GM12878 (cell line): Measurements from ENCODE around the gene ABCF3.

Source experiments
- CHD4 ChIP-seq: fragments of 200-600 bp; sonication (generic); IDR thresholded peaks from 2 replicates; pipeline ENCODE4 v1.6.1; 2016; ENCODE audit warnings: mild to moderate bottlenecking
- RBBP5 ChIP-seq: fragments of 200-600 bp; sonication (generic); conservative IDR thresholded peaks from 2 replicates; pipeline ENCODE4 v1.6.1; 2016
- ZZZ3 ChIP-seq: IDR thresholded peaks from 2 replicates; pipeline ENCODE4 v1.6.1; 2011; ENCODE audit warnings: low read depth; ENCODE audit not compliant: control insufficient read depth, insufficient read length
- TF ChIP-seq, protein P1 (sequence below), 3 experiments: IDR thresholded peaks in 2 of 3; conservative IDR thresholded peaks in 1 of 3; 2 replicates each; pipeline ENCODE4 v1.5.1; 2011; ENCODE audit warnings: low read depth in 3 of 3, low read length in 3 of 3, mild to moderate bottlenecking in 3 of 3, control low read depth in 2 of 3, moderate library complexity in 2 of 3, inconsistent platforms in 1 of 3, mixed read lengths in 1 of 3; ENCODE audit not compliant: control insufficient read depth in 2 of 3, insufficient read depth in 1 of 3; ENCODE audit errors: extremely low read depth in 1 of 3

- TF ChIP-seq, protein P1, sequence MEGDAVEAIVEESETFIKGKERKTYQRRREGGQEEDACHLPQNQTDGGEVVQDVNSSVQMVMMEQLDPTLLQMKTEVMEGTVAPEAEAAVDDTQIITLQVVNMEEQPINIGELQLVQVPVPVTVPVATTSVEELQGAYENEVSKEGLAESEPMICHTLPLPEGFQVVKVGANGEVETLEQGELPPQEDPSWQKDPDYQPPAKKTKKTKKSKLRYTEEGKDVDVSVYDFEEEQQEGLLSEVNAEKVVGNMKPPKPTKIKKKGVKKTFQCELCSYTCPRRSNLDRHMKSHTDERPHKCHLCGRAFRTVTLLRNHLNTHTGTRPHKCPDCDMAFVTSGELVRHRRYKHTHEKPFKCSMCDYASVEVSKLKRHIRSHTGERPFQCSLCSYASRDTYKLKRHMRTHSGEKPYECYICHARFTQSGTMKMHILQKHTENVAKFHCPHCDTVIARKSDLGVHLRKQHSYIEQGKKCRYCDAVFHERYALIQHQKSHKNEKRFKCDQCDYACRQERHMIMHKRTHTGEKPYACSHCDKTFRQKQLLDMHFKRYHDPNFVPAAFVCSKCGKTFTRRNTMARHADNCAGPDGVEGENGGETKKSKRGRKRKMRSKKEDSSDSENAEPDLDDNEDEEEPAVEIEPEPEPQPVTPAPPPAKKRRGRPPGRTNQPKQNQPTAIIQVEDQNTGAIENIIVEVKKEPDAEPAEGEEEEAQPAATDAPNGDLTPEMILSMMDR (IDR thresholded peaks at IDR 0.05 in 2 of 3, conservative IDR thresholded peaks at IDR 0.05 in 1 of 3; ENCODE audit: control insufficient read depth in 2 of 3, extremely low read depth in 1 of 3, insufficient read depth in 1 of 3, low read depth in 3 of 3, low read length in 3 of 3) = no peak
- TF ChIP-seq CHD4 = no peak
- no peak for TF ChIP-seq RBBP5
- TF ChIP-seq ZZZ3 = no peak
These were observed 9.3 kb upstream of the ABCF3 start for GRCh38 chr3:184176377-184177330.
